ENCODE data around the gene GALNT18. TPM values are rescaled to one million over a fixed set of nuclear protein-coding genes. Genes with fewer than 3 reads are reported as not detected.

Gene GALNT18
- total RNA-seq, 1 donor from 2014 or later: 46.4 TPM

DNA sequence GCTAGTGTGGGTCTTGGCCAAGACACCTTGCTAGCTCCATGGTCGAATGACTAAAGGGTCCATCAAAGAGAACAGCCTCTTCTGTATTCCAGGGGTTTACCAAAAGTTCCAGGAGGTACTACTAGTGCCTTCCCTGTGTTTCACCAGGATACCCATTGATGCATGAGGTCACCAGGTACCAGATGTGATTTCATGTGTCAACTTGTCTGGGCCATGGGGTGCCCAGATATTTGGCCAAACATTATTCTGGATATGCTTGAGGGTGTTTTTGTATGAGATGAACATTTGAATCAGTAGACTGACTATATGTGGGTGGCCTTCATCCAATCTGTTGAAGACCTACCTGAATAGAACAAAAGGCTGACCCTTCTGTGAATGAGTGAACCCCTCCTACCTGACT, 92.8 kb downstream of the GALNT18 start:
- no peaks in the 10 kb centered on the region for H3K36me3 ChIP-seq
- H3K27me3 ChIP-seq (ENCODE audit: low read depth): no peaks in the 10 kb centered on the region
- H3K27ac ChIP-seq: no peak overlapping the region
- peaks cover 15% of the 10 kb centered on the region for H3K4me1 ChIP-seq
- ATAC-seq: no peak
- no peak for DNase-seq
- H3K4me3 ChIP-seq: no peak overlapping the region
- H3K9me3 ChIP-seq: no peaks in the 10 kb centered on the region
- TF ChIP-seq, protein P1, sequence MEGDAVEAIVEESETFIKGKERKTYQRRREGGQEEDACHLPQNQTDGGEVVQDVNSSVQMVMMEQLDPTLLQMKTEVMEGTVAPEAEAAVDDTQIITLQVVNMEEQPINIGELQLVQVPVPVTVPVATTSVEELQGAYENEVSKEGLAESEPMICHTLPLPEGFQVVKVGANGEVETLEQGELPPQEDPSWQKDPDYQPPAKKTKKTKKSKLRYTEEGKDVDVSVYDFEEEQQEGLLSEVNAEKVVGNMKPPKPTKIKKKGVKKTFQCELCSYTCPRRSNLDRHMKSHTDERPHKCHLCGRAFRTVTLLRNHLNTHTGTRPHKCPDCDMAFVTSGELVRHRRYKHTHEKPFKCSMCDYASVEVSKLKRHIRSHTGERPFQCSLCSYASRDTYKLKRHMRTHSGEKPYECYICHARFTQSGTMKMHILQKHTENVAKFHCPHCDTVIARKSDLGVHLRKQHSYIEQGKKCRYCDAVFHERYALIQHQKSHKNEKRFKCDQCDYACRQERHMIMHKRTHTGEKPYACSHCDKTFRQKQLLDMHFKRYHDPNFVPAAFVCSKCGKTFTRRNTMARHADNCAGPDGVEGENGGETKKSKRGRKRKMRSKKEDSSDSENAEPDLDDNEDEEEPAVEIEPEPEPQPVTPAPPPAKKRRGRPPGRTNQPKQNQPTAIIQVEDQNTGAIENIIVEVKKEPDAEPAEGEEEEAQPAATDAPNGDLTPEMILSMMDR (IDR thresholded peaks at IDR 0.05): no peak
- intact Hi-C loops (cut with DNase I): no loop called here

DNA sequence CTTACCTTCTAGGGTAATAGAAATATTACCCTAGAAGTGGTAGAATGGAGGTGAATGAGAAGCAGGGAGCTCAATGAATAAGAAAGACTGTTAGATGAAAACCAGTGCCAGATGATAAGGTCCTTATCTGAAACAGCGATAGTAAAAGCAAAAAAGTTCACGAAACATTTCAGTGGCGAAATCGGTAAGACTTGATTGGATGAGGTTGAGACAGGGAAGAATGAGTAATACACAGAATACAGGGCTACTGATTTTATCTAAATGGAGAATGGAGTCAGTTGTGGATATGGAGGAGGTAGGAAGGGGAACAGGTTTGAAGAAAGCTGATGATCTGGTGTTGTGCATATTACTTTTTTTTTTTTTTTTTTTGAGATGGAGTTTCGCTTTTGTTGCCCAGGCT, 96.5 kb downstream of the GALNT18 start:
- Histone ChIP-seq H3K4me1 (peaks cover 22% of the 10 kb centered on the region), H3K27ac (no peak overlapping the region), H3K4me3 (no peak overlapping the region), H3K36me3 (no peaks in the 10 kb centered on the region), H3K27me3 (ENCODE audit: low read depth) (peaks cover 3% of the 10 kb centered on the region), H3K9me3 (no peaks in the 10 kb centered on the region)
- ATAC-seq (no peak), DNase-seq (no peak)
- TF ChIP-seq, protein P1 (IDR thresholded peaks at IDR 0.05): no peak
- intact Hi-C loops (cut with DNase I): no loop called here

DNA sequence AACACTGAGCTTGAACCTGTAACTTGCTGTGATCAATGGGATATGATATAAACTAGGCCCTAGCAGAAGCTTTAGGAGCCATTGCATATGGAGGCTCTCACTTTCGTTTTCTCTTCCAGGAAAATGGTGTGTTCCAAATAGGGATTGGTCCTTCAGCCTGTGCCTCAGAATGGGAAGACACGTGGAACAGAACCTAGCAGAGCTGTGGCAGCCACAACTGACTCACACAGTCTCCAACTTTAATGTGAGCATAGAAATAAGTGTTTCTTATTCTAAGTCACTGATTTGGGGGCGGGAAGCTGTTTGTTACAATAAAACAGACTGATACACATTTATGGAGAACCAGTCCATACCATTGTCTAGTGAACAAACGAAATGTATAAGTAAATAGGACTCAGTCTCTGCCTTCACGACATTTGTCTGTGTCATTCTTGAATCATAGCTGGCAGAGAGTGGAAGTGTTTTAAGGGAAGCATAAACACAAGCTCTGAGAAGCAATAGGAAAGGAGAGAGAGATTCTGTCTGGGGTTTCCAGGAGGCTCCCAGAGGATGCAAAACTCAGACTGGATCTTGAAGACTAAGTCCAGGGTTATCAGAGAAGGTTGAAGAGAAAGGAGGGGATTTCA, 97.3 kb downstream of the GALNT18 start:
- peaks cover 26% of the 10 kb centered on the region for H3K4me1 ChIP-seq
- intact Hi-C loops (cut with DNase I): no loop called here
- no peaks in the 10 kb centered on the region for H3K36me3 ChIP-seq
- TF ChIP-seq, protein P1 (IDR thresholded peaks at IDR 0.05): no peak
- H3K4me3 ChIP-seq: no peak overlapping the region
- ATAC-seq: no peak
- no peak for DNase-seq
- H3K27ac ChIP-seq: no peak overlapping the region
- peaks cover 3% of the 10 kb centered on the region for H3K27me3 ChIP-seq (ENCODE audit: low read depth)
- H3K9me3 ChIP-seq: no peaks in the 10 kb centered on the region

DNA sequence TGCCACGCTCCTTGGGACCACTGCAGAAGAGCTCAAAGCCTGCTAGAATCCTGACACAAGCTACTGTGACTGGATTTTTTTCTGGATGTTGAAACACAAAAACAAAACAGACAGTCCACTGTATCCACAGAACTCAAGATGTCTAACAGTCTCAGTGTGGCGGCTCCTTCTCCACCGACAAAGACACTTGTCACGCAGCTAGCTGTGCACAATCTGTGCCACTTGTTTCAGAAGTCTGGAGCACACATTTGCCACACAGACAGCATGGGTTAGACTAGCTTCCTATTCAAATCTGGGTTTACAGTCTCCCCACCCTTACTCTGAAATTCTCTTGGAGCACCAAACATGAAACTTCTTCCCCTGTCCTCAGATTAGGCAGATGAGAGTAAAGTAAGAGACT, 99.2 kb downstream of the GALNT18 start:
- Histone ChIP-seq H3K9me3 (no peaks in the 10 kb centered on the region), H3K4me1 (peaks cover 26% of the 10 kb centered on the region), H3K27ac (no peak overlapping the region), H3K36me3 (no peaks in the 10 kb centered on the region), H3K27me3 (ENCODE audit: low read depth) (peaks cover 3% of the 10 kb centered on the region), H3K4me3 (no peak overlapping the region)
- intact Hi-C loops (cut with DNase I): no loop called here
- TF ChIP-seq, protein P1 (IDR thresholded peaks at IDR 0.05): no peak
- ATAC-seq: no peak
- DNase-seq: no peak

DNA sequence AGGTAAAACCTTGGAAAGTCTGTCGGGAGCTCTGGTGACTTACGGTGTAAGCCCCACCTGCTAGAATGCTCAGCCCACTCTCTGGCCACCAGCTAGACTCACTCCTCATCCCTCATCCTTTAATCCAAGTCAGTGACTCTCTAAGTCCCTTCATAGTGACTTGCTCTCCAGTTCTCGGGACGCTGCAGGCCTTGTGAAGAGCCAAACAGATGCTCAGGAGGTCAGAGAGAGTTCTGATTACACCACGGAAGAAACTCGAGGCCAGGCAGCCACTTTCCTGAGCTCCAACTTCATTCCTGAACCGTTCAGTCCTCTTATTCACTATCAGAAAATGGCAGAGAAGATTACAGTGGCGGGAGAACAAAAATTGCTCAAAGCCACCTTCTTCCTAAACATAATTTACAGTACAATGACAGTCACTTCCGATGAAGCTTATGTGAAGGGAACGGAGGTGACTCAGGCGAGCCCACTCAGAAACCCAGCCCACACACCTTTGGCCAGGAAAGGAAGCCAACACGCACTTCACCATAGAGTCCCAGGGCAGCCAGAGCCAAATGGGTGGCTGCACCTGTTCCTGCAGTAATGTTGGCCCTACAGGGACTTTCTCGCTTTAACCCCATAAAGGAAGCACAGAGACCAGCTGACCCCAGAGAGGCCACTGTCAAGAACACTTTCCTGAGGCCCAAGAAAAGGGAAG, 100.4 kb downstream of the GALNT18 start:
- H3K27ac ChIP-seq: no peak overlapping the region
- ATAC-seq: peak; percentile 77 to 84
- H3K4me1 ChIP-seq: peaks cover 26% of the 10 kb centered on the region
- H3K9me3 ChIP-seq: no peaks in the 10 kb centered on the region
- H3K36me3 ChIP-seq: no peaks in the 10 kb centered on the region
- H3K4me3 ChIP-seq: no peak overlapping the region
- intact Hi-C loops (cut with DNase I): no loop called here
- TF ChIP-seq, protein P1 (IDR thresholded peaks at IDR 0.05): no peak
- peaks cover 3% of the 10 kb centered on the region for H3K27me3 ChIP-seq (ENCODE audit: low read depth)
- no peak for DNase-seq
